Measurements from ENCODE around the gene HPS5. TPM values are rescaled to one million over a fixed set of nuclear protein-coding genes. Genes with fewer than 3 reads are reported as not detected.

HPS5 gene
- total RNA-seq, 1 donor from 2014 or later = 35.2 TPM

GRCh38 chr11:18245396-18245795, 76.5 kb downstream of the HPS5 start:
- H3K27me3 Mint-ChIP-seq (ENCODE audit: low read depth) = peaks cover 10% of the 10 kb centered on the region
- no peak for DNase-seq (ENCODE audit: low spot score)
- peaks cover 5% of the 10 kb centered on the region for H3K9me3 Mint-ChIP-seq (ENCODE audit: low read depth)
- no peak overlapping the region for H3K27ac Mint-ChIP-seq (ENCODE audit: unreplicated experiment)
- no peak for TF ChIP-seq CTCF (IDR thresholded peaks at IDR 0.05)
- H3K36me3 Mint-ChIP-seq (ENCODE audit: low read depth) = peaks cover 3% of the 10 kb centered on the region
- peaks cover 4% of the 10 kb centered on the region for H3K4me1 Mint-ChIP-seq (ENCODE audit: low read depth)
- no peak overlapping the region for H3K4me3 Mint-ChIP-seq (ENCODE audit: unreplicated experiment)

GRCh38 chr11:18243783-18244362, 78.1 kb downstream of the HPS5 start:
- no peak for DNase-seq (ENCODE audit: low spot score)
- H3K4me3 Mint-ChIP-seq (ENCODE audit: unreplicated experiment) = no peak overlapping the region
- H3K27ac Mint-ChIP-seq (ENCODE audit: unreplicated experiment) = no peak overlapping the region
- H3K4me1 Mint-ChIP-seq (ENCODE audit: low read depth) = peaks cover 4% of the 10 kb centered on the region
- H3K36me3 Mint-ChIP-seq (ENCODE audit: low read depth) = peaks cover 3% of the 10 kb centered on the region
- peaks cover 5% of the 10 kb centered on the region for H3K9me3 Mint-ChIP-seq (ENCODE audit: low read depth)
- H3K27me3 Mint-ChIP-seq (ENCODE audit: low read depth) = peaks cover 20% of the 10 kb centered on the region
- peak; percentile 87 for TF ChIP-seq CTCF (IDR thresholded peaks at IDR 0.05)

GRCh38 chr11:18239655-18240054, 82.3 kb downstream of the HPS5 start:
- peaks cover 2% of the 10 kb centered on the region for H3K36me3 Mint-ChIP-seq (ENCODE audit: low read depth)
- H3K9me3 Mint-ChIP-seq (ENCODE audit: low read depth) = peaks cover 5% of the 10 kb centered on the region
- H3K4me3 Mint-ChIP-seq (ENCODE audit: unreplicated experiment) = no peak overlapping the region
- no peak for TF ChIP-seq CTCF (IDR thresholded peaks at IDR 0.05)
- peaks cover 37% of the 10 kb centered on the region for H3K27me3 Mint-ChIP-seq (ENCODE audit: low read depth)
- no peak for DNase-seq (ENCODE audit: low spot score)
- H3K27ac Mint-ChIP-seq (ENCODE audit: unreplicated experiment) = no peak overlapping the region
- peaks cover 4% of the 10 kb centered on the region for H3K4me1 Mint-ChIP-seq (ENCODE audit: low read depth)

- Mint-ChIP-seq H3K4me3 (ENCODE audit: unreplicated experiment) (no peak within 1 kb of the TSS), H3K27me3 (ENCODE audit: low read depth) (peaks cover 45% of the 10 kb centered on the region), H3K9me3 (ENCODE audit: low read depth) (no peaks in the 10 kb centered on the region), H3K4me1 (ENCODE audit: low read depth) (no peaks in the 10 kb centered on the region), H3K27ac (ENCODE audit: unreplicated experiment) (no peak within 1 kb of the TSS), H3K36me3 (ENCODE audit: low read depth) (peaks cover 1% of the 10 kb centered on the region)
- TF ChIP-seq CTCF (IDR thresholded peaks at IDR 0.05) = no peak
- no peak for DNase-seq (ENCODE audit: low spot score)
Observed at GRCh38 chr11:18236664-18237356, 85.1 kb downstream of the HPS5 start, which contains the start of gene SAA4. Gene SAA4 (minus strand): TSS chr11:18236802. CDS start chr11:18235926, 876 bp downstream.

GRCh38 chr11:18235394-18236334, 86.3 kb downstream of the HPS5 start:
- no peak overlapping the region for H3K4me3 Mint-ChIP-seq (ENCODE audit: unreplicated experiment)
- H3K36me3 Mint-ChIP-seq (ENCODE audit: low read depth) = no peaks in the 10 kb centered on the region
- H3K9me3 Mint-ChIP-seq (ENCODE audit: low read depth) = no peaks in the 10 kb centered on the region
- no peak for DNase-seq (ENCODE audit: low spot score)
- no peak overlapping the region for H3K27ac Mint-ChIP-seq (ENCODE audit: unreplicated experiment)
- peaks cover 39% of the 10 kb centered on the region for H3K27me3 Mint-ChIP-seq (ENCODE audit: low read depth)
- H3K4me1 Mint-ChIP-seq (ENCODE audit: low read depth) = no peaks in the 10 kb centered on the region
- no peak for TF ChIP-seq CTCF (IDR thresholded peaks at IDR 0.05)

Data from chondrocyte (in vitro differentiated cells).